T-helper 9 cell (primary cell): ENCODE measurements around the gene ZNF778.
"Not testable (repeated sequence)": the region's sequence is repeated elsewhere in the genome, so short reads cannot be mapped to it uniquely, and the experiment has no call there.

Source experiments
- DNase-seq: peaks from one replicate; pipeline ENCODE4 v3.0.0-alpha.2; 2020

Gene ZNF778

GRCh38 chr16:89217138-89217387, 440 bp upstream of the ZNF778 start:
- DNase-seq, result no peak

GRCh38 chr16:89219365-89219764, 1.9 kb downstream of the ZNF778 start:
- DNase-seq, result no peak

GRCh38 chr16:89221604-89222003, 4.1 kb downstream of the ZNF778 start:
- no peak for DNase-seq

GRCh38 chr16:89222931-89223330, 5.4 kb downstream of the ZNF778 start:
- DNase-seq, result no peak

GRCh38 chr16:89224665-89225064, 7.2 kb downstream of the ZNF778 start:
- no peak for DNase-seq

GRCh38 chr16:89230255-89230654, 12.8 kb downstream of the ZNF778 start:
- DNase-seq, result no peak

- no peak for DNase-seq
Observed at GRCh38 chr16:89232107-89232506, 14.6 kb downstream of the ZNF778 start.

- DNase-seq, result no peak
Observed at GRCh38 chr16:89233678-89234490, 16.4 kb downstream of the ZNF778 start.

GRCh38 chr16:89237733-89238132, 20.2 kb downstream of the ZNF778 start:
- no peak for DNase-seq

- peak; percentile 81 for DNase-seq
Observed at GRCh38 chr16:89241187-89242007, 23.9 kb downstream of the ZNF778 start.

- DNase-seq, result no peak
Observed at GRCh38 chr16:89242795-89243200, 25.3 kb downstream of the ZNF778 start.

GRCh38 chr16:89243664-89244063, 26.2 kb downstream of the ZNF778 start:
- DNase-seq, result no peak

GRCh38 chr16:89244264-89244663, 26.8 kb downstream of the ZNF778 start:
- DNase-seq, result not testable (repeated sequence)

- DNase-seq, result no peak
Observed at GRCh38 chr16:89244754-89245153, 27.3 kb downstream of the ZNF778 start.

GRCh38 chr16:89246383-89246902, 28.9 kb downstream of the ZNF778 start:
- no peak for DNase-seq

- peak; percentile 100 for DNase-seq
Observed at GRCh38 chr16:89246903-89247733, 29.6 kb downstream of the ZNF778 start.

GRCh38 chr16:89247734-89248075, 30.2 kb downstream of the ZNF778 start:
- DNase-seq, result not testable (repeated sequence)

- DNase-seq, result no peak
Observed at GRCh38 chr16:89248196-89248982, 30.9 kb downstream of the ZNF778 start.

- no peak for DNase-seq
Observed at GRCh38 chr16:89253548-89254287, 36.2 kb downstream of the ZNF778 start.

GRCh38 chr16:89256651-89257254, 39.2 kb downstream of the ZNF778 start:
- peak; percentile 64 for DNase-seq

GRCh38 chr16:89257281-89257731, 39.8 kb downstream of the ZNF778 start:
- no peak for DNase-seq
